CD14-positive monocyte (primary cell): ENCODE measurements around the gene FAM161A. TPM values are rescaled to one million over a fixed set of nuclear protein-coding genes. Genes with fewer than 3 reads are reported as not detected.

ENCODE experiments used
- DNase-seq, 3 donors: peaks; one replicate each; pipeline ENCODE4 v3.0.0-alpha.2; 2011 to 2022
- H2AFZ ChIP-seq: 2 replicates; pipeline ENCODE4 v1.6.0; 2012; ENCODE audit warnings: mild to moderate bottlenecking, low read depth, low read length, inconsistent platforms; ENCODE audit not compliant: insufficient read depth, poor library complexity, severe bottlenecking
- H3K27ac ChIP-seq, 2 donors: 1 replicate in 1 of 2; 2 replicates in 1 of 2; pipeline ENCODE4 v1.5.1; 2012 to 2013; ENCODE audit warnings: low read length in 2 of 2, control low read depth in 1 of 2, inconsistent platforms in 1 of 2, low read depth in 1 of 2, mild to moderate bottlenecking in 1 of 2
- H3K27me3 ChIP-seq, 2 donors: one replicate each; pipeline versions ENCODE4 v1.6.0 to v1.6.1; 2011 to 2013; ENCODE audit warnings: low read length in 2 of 2; ENCODE audit not compliant: control insufficient read depth in 2 of 2, insufficient read depth in 2 of 2
- H3K36me3 ChIP-seq, 2 donors: replicated peaks in 1 of 2; 1 replicate in 1 of 2; 2 replicates in 1 of 2; pipeline versions ENCODE4 v1.5.1 to v1.6.1; 2012 to 2013; ENCODE audit warnings: low read length in 2 of 2, control low read depth in 1 of 2, inconsistent platforms in 1 of 2, mild to moderate bottlenecking in 1 of 2; ENCODE audit not compliant: insufficient read depth in 2 of 2, control insufficient read depth in 1 of 2
- H3K4me1 ChIP-seq, 2 donors: 1 replicate in 1 of 2; 2 replicates in 1 of 2; pipeline versions ENCODE4 v1.5.1 to v1.6.1; 2012 to 2013; ENCODE audit warnings: low read length in 2 of 2, control low read depth in 1 of 2, inconsistent platforms in 1 of 2, mild to moderate bottlenecking in 1 of 2, moderate library complexity in 1 of 2; ENCODE audit not compliant: insufficient read depth in 2 of 2, control insufficient read depth in 1 of 2
- H3K4me2 ChIP-seq: replicated peaks from 2 replicates; pipeline ENCODE3; 2012; ENCODE audit warnings: low read length, moderate library complexity, mild to moderate bottlenecking; ENCODE audit not compliant: poor library complexity, severe bottlenecking; ENCODE audit errors: extremely low read depth
- H3K4me3 ChIP-seq, 3 experiments: fragments of 200-600 bp in 1 of 3; sonication (generic) in 1 of 3; replicated peaks in 1 of 3; 1 replicate in 2 of 3; 2 replicates in 1 of 3; pipeline ENCODE4 v1.5.1; 2011 to 2013; ENCODE audit warnings: low read length in 3 of 3, mild to moderate bottlenecking in 3 of 3, control low read depth in 2 of 3, low read depth in 2 of 3, inconsistent platforms in 1 of 3, moderate library complexity in 1 of 3
- H3K79me2 ChIP-seq: 2 replicates; pipeline ENCODE4 v1.6.0; 2012; ENCODE audit warnings: mild to moderate bottlenecking, control low read depth, inconsistent platforms, low read length, moderate library complexity; ENCODE audit not compliant: insufficient read depth
- H3K9ac ChIP-seq: 2 replicates; pipeline ENCODE4 v1.6.0; 2017; ENCODE audit warnings: low read length, mild to moderate bottlenecking; ENCODE audit not compliant: insufficient read depth, poor library complexity, severe bottlenecking
- H3K9me3 ChIP-seq, 2 donors: replicated peaks in 1 of 2; 1 replicate in 1 of 2; 2 replicates in 1 of 2; pipeline versions ENCODE4 v1.5.1 to v1.6.1; 2012 to 2013; ENCODE audit warnings: low read length in 2 of 2, control low read depth in 1 of 2; ENCODE audit not compliant: control insufficient read depth in 1 of 2, insufficient read depth in 1 of 2
- H4K20me1 ChIP-seq: 2 replicates; pipeline ENCODE4 v1.6.0; 2012; ENCODE audit warnings: mild to moderate bottlenecking, low read length, control low read depth, moderate library complexity; ENCODE audit not compliant: insufficient read depth
- H3K27ac Mint-ChIP-seq, 7 donors: one replicate each; pipeline ENCODE4 v1.8.0; 2020; ENCODE audit warnings: mild to moderate bottlenecking in 7 of 7, mixed read lengths in 7 of 7, moderate library complexity in 6 of 7, inconsistent platforms in 2 of 7
- H3K27me3 Mint-ChIP-seq, 3 donors: one replicate each; pipeline ENCODE4 v1.8.0; 2021 to 2022; ENCODE audit warnings: low read depth in 3 of 3, mild to moderate bottlenecking in 3 of 3, mixed read lengths in 3 of 3, moderate library complexity in 3 of 3, inconsistent platforms in 1 of 3
- H3K36me3 Mint-ChIP-seq, 2 donors: one replicate each; pipeline ENCODE4 v1.8.0; 2020; ENCODE audit warnings: mixed read lengths in 2 of 2, inconsistent platforms in 1 of 2, mild to moderate bottlenecking in 1 of 2
- H3K4me1 Mint-ChIP-seq: one replicate; pipeline ENCODE4 v1.8.0; 2020; ENCODE audit warnings: mild to moderate bottlenecking, mixed read lengths
- H3K4me3 Mint-ChIP-seq, 2 donors: one replicate each; pipeline ENCODE4 v1.8.0; 2020; ENCODE audit warnings: mild to moderate bottlenecking in 2 of 2, mixed read lengths in 2 of 2, moderate library complexity in 1 of 2
- H3K9me3 Mint-ChIP-seq, 7 donors: one replicate each; pipeline ENCODE4 v1.8.0; 2020 to 2022; ENCODE audit warnings: mixed read lengths in 7 of 7, mild to moderate bottlenecking in 6 of 7, moderate library complexity in 6 of 7, inconsistent platforms in 2 of 7
- CTCF ChIP-seq: fragments of 200-600 bp; IDR thresholded peaks from one replicate; pipeline ENCODE4 v1.8.0; 2022; ENCODE audit warnings: antibody characterized with exemption, mild to moderate bottlenecking
- WGBS: methylation state at CpG from one replicate; pipeline ENCODE4 v1.1.5; 2013; ENCODE audit warnings: missing lambda C conversion rate; ENCODE audit not compliant: insufficient coverage; 5-methylcytosine and 5-hydroxymethylcytosine counted together
- intact Hi-C, 2 donors: fragments of 100-400 bp; cut with micrococcal nuclease; formaldehyde crosslinking; loops; one replicate each; pipeline versions ENCODE4 v1.15.0 to v1.15.1; 2023
- polyA plus RNA-seq, 3 donors: library from polyadenylated mRNA; depleted of rRNA in 1 of 3; unstranded in 2 of 3; stranded (reverse) in 1 of 3; fragments of 300-500 nt in 2 of 3; fragments of >200 nt in 1 of 3; fragmentation: Illumina TruSeq in 2 of 3; gene quantifications; 1 replicate in 2 of 3; 2 replicates in 1 of 3; pipeline ENCODE4 v1.2.3, GENCODE V29; 2012 to 2021

The FAM161A gene
- polyA plus RNA-seq, 3 donors: 0.11 to 0.25 TPM; not detected in 1

DNA sequence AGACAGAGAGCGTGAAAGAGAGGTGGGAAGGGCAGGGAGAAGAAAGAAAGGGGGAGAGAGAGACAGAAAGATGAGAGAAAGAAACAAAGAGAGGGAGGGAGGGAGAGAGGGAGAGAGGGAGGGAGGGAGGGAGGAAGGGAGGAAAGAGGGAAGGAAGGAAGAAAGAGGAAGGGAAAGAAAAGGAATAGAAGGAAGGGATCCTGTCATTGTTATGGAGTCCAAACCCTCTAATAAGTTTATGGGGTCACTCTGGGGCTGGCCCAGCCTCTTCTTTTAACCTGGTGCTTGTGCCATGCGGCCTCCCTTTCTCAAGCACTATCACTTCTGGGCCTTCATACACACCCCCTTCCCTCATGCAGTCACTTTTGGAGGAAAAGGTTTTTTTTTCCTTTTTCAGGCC, 58.5 kb downstream of the FAM161A start:
- no peak overlapping the region for H3K27ac ChIP-seq
- no peak overlapping the region for H2AFZ ChIP-seq
- no peak for DNase-seq
- H4K20me1 ChIP-seq: no peaks in the 10 kb centered on the region
- H3K9me3 ChIP-seq: no peaks in the 10 kb centered on the region
- no peak overlapping the region for H3K9ac ChIP-seq
- Mint-ChIP-seq H3K27me3 (peaks cover 6 to 15% (median 8%) of the 10 kb centered on the region in 3 donors), H3K27ac (no peak overlapping the region), H3K36me3 (no peaks in the 10 kb centered on the region), H3K4me3 (no peak overlapping the region), H3K9me3 (peaks cover 0 to 9% (median 2%) of the 10 kb centered on the region in 7 donors), H3K4me1 (peaks cover 7% of the 10 kb centered on the region)
- no peak overlapping the region for H3K4me3 ChIP-seq
- no peak overlapping the region for H3K4me2 ChIP-seq
- WGBS: 100% methylated on average over 1 of the region's 2 CpGs
- no peaks in the 10 kb centered on the region for H3K36me3 ChIP-seq
- TF ChIP-seq CTCF: no peak
- peaks cover 4% of the 10 kb centered on the region in 2 donors for H3K4me1 ChIP-seq
- intact Hi-C loops: no loop called here
- H3K27me3 ChIP-seq: no peaks in the 10 kb centered on the region
- H3K79me2 ChIP-seq: no peaks in the 10 kb centered on the region

DNA sequence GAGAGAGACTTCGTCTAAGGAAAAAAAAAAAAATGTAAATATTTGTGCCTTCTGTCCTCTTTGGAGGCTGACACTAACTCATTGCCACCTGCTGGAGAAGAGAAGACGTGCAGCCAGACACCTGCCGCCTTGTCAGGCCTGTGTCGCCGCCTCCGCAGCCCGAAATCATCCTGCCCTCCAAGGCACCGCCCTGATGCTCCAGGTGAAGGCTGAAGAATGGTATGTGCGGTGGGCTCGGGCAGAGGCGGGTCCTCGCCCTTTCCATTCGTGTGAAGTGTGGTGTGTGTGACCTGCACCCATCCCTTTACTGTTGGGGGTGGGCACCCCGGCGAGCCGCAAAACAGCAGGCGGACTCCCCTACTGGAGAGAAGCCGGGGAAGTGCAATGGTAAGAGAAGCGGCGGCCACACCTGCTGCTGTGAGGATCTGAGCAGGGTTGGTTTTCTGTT, 60.4 kb downstream of the FAM161A start:
- H3K27ac ChIP-seq: no peak overlapping the region
- no peaks in the 10 kb centered on the region for H3K9me3 ChIP-seq
- H3K4me1 ChIP-seq: peaks cover 4% of the 10 kb centered on the region in 2 donors
- intact Hi-C loops: no loop called here
- no peak overlapping the region for H3K9ac ChIP-seq
- no peaks in the 10 kb centered on the region for H4K20me1 ChIP-seq
- peak overlapping the region; percentile 52 for H3K4me2 ChIP-seq
- WGBS: 13% methylated on average over 11 of the region's 20 CpGs
- H3K79me2 ChIP-seq: no peaks in the 10 kb centered on the region
- Mint-ChIP-seq H3K9me3 (peaks cover 0 to 9% (median 2%) of the 10 kb centered on the region in 7 donors), H3K36me3 (no peaks in the 10 kb centered on the region), H3K27me3 (peaks cover 7 to 14% (median 8%) of the 10 kb centered on the region in 3 donors), H3K27ac (peak overlapping the region in 1 of 7 donors; percentile 43), H3K4me1 (peaks cover 7% of the 10 kb centered on the region), H3K4me3 (peak overlapping the region; percentile 39 to 65)
- peak overlapping the region; percentile 50 for H2AFZ ChIP-seq
- no peaks in the 10 kb centered on the region for H3K27me3 ChIP-seq
- peak; percentile 84 for TF ChIP-seq CTCF
- DNase-seq: peak; percentile 34 to 52 (median 47)
- peak overlapping the region in 1 of 3 experiments; percentile 32 for H3K4me3 ChIP-seq
- H3K36me3 ChIP-seq: no peaks in the 10 kb centered on the region
